Caco-2 (cell line): ENCODE data around the gene SRPK1. TPM values are rescaled to one million over a fixed set of nuclear protein-coding genes. Genes with fewer than 3 reads are reported as not detected.

Experiments used
- BruUV-seq: library from RNA; stranded (reverse); fragments of 400-500 nt; replicated peaks from 2 replicates; lab custom pipeline; 2021; lab: Mats Ljungman, UMichigan
- CTCF ChIA-PET: fragments of 300-600 bp; sonication (Branson Sonifier 250); formaldehyde crosslinking; loops from one replicate; lab custom pipeline; 2022; ENCODE audit warnings: antibody characterized with exemption; lab: Charles Lee
- POLR2A ChIA-PET: fragments of 300-600 bp; sonication (Branson Sonifier 250); formaldehyde crosslinking; loops from one replicate; lab custom pipeline; 2022; ENCODE audit warnings: antibody characterized with exemption; lab: Charles Lee
- DNase-seq, 2 experiments: peaks; one replicate each; pipeline versions ENCODE4 v3.0.0 to v3.0.0-alpha.2; 2020 to 2022
- H3K27me3 ChIP-seq: replicated peaks from 2 replicates; pipeline ENCODE4 v1.6.0; 2011; ENCODE audit warnings: low read length; ENCODE audit not compliant: control insufficient read depth, insufficient read depth
- H3K36me3 ChIP-seq: 2 replicates; pipeline ENCODE4 v1.5.1; 2011; ENCODE audit warnings: low read length; ENCODE audit not compliant: control insufficient read depth, insufficient read depth
- H3K4me1 ChIP-seq: fragments of 250-450 bp; sonication (Bioruptor Pico); 2 replicates; pipeline ENCODE4 v1.5.1; 2020; ENCODE audit warnings: mild to moderate bottlenecking
- H3K4me3 ChIP-seq: 2 replicates; pipeline ENCODE4 v1.5.1; 2011; ENCODE audit warnings: low read depth, mild to moderate bottlenecking, control low read depth, low read length
- H3K9me3 ChIP-seq: fragments of 250-450 bp; sonication (Bioruptor Pico); 2 replicates; pipeline ENCODE4 v1.5.1; 2020; ENCODE audit warnings: mild to moderate bottlenecking, moderate library complexity
- H3K27ac Mint-ChIP-seq: one replicate; pipeline ENCODE4 v1.8.0; 2022; ENCODE audit warnings: mixed read lengths; ENCODE audit not compliant: unreplicated experiment
- H3K27me3 Mint-ChIP-seq: one replicate; pipeline ENCODE4 v1.8.0; 2022; ENCODE audit warnings: mixed read lengths; ENCODE audit not compliant: insufficient read depth, unreplicated experiment
- H3K36me3 Mint-ChIP-seq: one replicate; pipeline ENCODE4 v1.8.0; 2022; ENCODE audit warnings: mild to moderate bottlenecking, mixed read lengths; ENCODE audit not compliant: insufficient read depth, unreplicated experiment
- H3K4me1 Mint-ChIP-seq: one replicate; pipeline ENCODE4 v1.8.0; 2022; ENCODE audit warnings: low read depth, mixed read lengths; ENCODE audit not compliant: unreplicated experiment
- H3K4me3 Mint-ChIP-seq: one replicate; pipeline ENCODE4 v1.8.0; 2022; ENCODE audit warnings: mild to moderate bottlenecking, moderate library complexity, mixed read lengths; ENCODE audit not compliant: unreplicated experiment
- H3K9me3 Mint-ChIP-seq: one replicate; pipeline ENCODE4 v1.8.0; 2022; ENCODE audit warnings: mixed read lengths; ENCODE audit not compliant: unreplicated experiment
- intact Hi-C: fragments of 100-400 bp; cut with micrococcal nuclease; formaldehyde crosslinking; loops from one replicate; pipeline ENCODE4 v1.10.0; 2022; ENCODE audit not compliant: unreplicated experiment
- total RNA-seq: library from RNA; stranded (reverse); gene quantifications from 2 replicates; pipeline ENCODE4 v1.2.3, GENCODE V29; 2022
- TF ChIP-seq, protein P1 (sequence below), 2 experiments: fragments of 200-600 bp in 1 of 2; IDR thresholded peaks; 1 replicate in 1 of 2; 2 replicates in 1 of 2; pipeline versions ENCODE4 v1.5.1 to v1.8.0; 2011 to 2022; ENCODE audit warnings: antibody characterized with exemption in 1 of 2, control low read depth in 1 of 2, inconsistent platforms in 1 of 2, low read depth in 1 of 2, low read length in 1 of 2, mild to moderate bottlenecking in 1 of 2, moderate library complexity in 1 of 2; ENCODE audit not compliant: insufficient read depth in 1 of 2, severe bottlenecking in 1 of 2, unreplicated experiment in 1 of 2

Gene SRPK1
- total RNA-seq, 1 experiment from 2014 or later = 114 TPM

DNA sequence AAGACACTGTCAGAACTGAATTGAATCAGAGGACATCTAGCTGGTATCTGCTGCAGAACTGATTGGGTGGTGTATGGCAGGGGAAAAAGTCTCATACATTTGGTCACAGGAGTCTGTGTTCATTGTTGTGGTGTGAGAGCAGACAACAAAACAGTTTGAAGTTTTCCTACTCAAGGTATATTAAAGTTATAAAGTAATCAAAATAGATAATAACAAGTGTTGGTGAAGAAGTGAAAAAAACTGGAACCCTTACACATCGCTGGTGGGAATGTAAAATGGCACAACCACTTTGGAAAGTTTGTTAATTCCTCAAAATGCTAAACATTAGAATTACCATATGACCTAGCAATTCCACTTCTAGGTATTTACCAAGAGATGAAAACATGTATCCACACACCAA lies 24.7 kb downstream of the SRPK1 start:
- Mint-ChIP-seq H3K27me3 (no peaks in the 10 kb centered on the region), H3K27ac (peak overlapping the region; percentile 79), H3K9me3 (peaks cover 9% of the 10 kb centered on the region), H3K36me3 (peaks cover 51% of the 10 kb centered on the region), H3K4me3 (peak overlapping the region; percentile 27), H3K4me1 (peaks cover 37% of the 10 kb centered on the region)
- DNase-seq = no peak
- H3K9me3 ChIP-seq = no peaks in the 10 kb centered on the region
- ChIA-PET CTCF (interaction anchor here (1.2 kb wide), 1 partner anchor 131 kb away, joined by 3 read pairs; the partner anchor contains the start of gene MAPK14), POLR2A (no interaction called here)
- TF ChIP-seq, protein P1, sequence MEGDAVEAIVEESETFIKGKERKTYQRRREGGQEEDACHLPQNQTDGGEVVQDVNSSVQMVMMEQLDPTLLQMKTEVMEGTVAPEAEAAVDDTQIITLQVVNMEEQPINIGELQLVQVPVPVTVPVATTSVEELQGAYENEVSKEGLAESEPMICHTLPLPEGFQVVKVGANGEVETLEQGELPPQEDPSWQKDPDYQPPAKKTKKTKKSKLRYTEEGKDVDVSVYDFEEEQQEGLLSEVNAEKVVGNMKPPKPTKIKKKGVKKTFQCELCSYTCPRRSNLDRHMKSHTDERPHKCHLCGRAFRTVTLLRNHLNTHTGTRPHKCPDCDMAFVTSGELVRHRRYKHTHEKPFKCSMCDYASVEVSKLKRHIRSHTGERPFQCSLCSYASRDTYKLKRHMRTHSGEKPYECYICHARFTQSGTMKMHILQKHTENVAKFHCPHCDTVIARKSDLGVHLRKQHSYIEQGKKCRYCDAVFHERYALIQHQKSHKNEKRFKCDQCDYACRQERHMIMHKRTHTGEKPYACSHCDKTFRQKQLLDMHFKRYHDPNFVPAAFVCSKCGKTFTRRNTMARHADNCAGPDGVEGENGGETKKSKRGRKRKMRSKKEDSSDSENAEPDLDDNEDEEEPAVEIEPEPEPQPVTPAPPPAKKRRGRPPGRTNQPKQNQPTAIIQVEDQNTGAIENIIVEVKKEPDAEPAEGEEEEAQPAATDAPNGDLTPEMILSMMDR (IDR thresholded peaks at IDR 0.05; ENCODE audit: insufficient read depth in 1 of 2, low read depth in 1 of 2, low read length in 1 of 2, severe bottlenecking in 1 of 2, unreplicated experiment in 1 of 2) = no peak
- no peak overlapping the region for H3K4me3 ChIP-seq
- H3K4me1 ChIP-seq = peaks cover 34% of the 10 kb centered on the region
- no peaks in the 10 kb centered on the region; the same call in 1 of the 2 replicates for H3K36me3 ChIP-seq
- intact Hi-C loops = no loop called here
- no peaks in the 10 kb centered on the region for H3K27me3 ChIP-seq
- BruUV-seq = no TSS peak

DNA sequence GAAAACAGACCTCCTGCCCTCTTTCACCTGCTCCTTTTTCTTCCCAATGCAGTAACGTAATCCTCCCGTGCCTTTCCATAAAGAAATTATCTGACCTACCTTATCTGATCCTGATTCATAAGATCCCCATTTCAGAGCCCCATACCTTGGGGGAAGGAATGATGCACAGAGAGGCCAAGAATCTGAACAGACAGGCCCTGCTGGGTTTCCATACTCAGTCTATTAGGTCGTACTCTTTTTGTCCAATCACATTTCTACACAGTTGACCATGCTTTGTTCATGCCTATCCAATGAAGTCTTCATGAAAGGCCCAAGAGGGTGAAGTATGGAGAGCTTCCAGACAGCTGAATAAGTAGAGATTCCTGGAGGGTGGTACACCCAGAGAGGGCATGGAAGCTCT lies 25.3 kb downstream of the SRPK1 start:
- H3K27me3 ChIP-seq = no peaks in the 10 kb centered on the region
- no TSS peak for BruUV-seq
- H3K9me3 Mint-ChIP-seq = peaks cover 9% of the 10 kb centered on the region
- H3K36me3 ChIP-seq = no peaks in the 10 kb centered on the region; the same call in 1 of the 2 replicates
- intact Hi-C loops = no loop called here
- H3K4me1 ChIP-seq = peaks cover 34% of the 10 kb centered on the region
- H3K9me3 ChIP-seq = no peaks in the 10 kb centered on the region
- TF ChIP-seq, protein P1 (IDR thresholded peaks at IDR 0.05; ENCODE audit: insufficient read depth in 1 of 2, low read depth in 1 of 2, low read length in 1 of 2, severe bottlenecking in 1 of 2, unreplicated experiment in 1 of 2) = no peak
- peak; percentile 70 to 71 for DNase-seq
- H3K27ac Mint-ChIP-seq = peak overlapping the region; percentile 79
- H3K36me3 Mint-ChIP-seq = peaks cover 51% of the 10 kb centered on the region
- H3K4me3 ChIP-seq = no peak overlapping the region
- ChIA-PET POLR2A (no interaction called here), CTCF (interaction anchor here (1.2 kb wide), 1 partner anchor 132 kb away, joined by 3 read pairs; the partner anchor contains the start of gene MAPK14)
- no peaks in the 10 kb centered on the region for H3K27me3 Mint-ChIP-seq
- peak overlapping the region; percentile 27 for H3K4me3 Mint-ChIP-seq
- H3K4me1 Mint-ChIP-seq = peaks cover 37% of the 10 kb centered on the region

GRCh38 chr6:35894776-35895175 lies 26.1 kb downstream of the SRPK1 start:
- no peaks in the 10 kb centered on the region for H3K27me3 ChIP-seq
- ChIA-PET POLR2A (no interaction called here), CTCF (no interaction called here)
- no peak overlapping the region for H3K4me3 ChIP-seq
- TF ChIP-seq, protein P1 (IDR thresholded peaks at IDR 0.05; ENCODE audit: insufficient read depth in 1 of 2, low read depth in 1 of 2, low read length in 1 of 2, severe bottlenecking in 1 of 2, unreplicated experiment in 1 of 2) = no peak
- Mint-ChIP-seq H3K27me3 (no peaks in the 10 kb centered on the region), H3K36me3 (peaks cover 51% of the 10 kb centered on the region), H3K9me3 (peaks cover 9% of the 10 kb centered on the region), H3K27ac (peak overlapping the region; percentile 79), H3K4me1 (peaks cover 37% of the 10 kb centered on the region), H3K4me3 (peak overlapping the region; percentile 14)
- H3K36me3 ChIP-seq = no peaks in the 10 kb centered on the region
- peaks cover 34% of the 10 kb centered on the region for H3K4me1 ChIP-seq
- TSS peak; percentile 48 for BruUV-seq
- DNase-seq = no peak
- intact Hi-C loops = no loop called here
- H3K9me3 ChIP-seq = no peaks in the 10 kb centered on the region
